HEK293T (cell line): ENCODE data around the gene CXCL16.

ENCODE experiments used
- L3MBTL2 ChIP-seq: fragments of 450-650 bp; conservative IDR thresholded peaks from 2 replicates; pipeline ENCODE4 v1.6.1; 2016; ENCODE audit warnings: mild to moderate bottlenecking
- LEF1 ChIP-seq: fragments of 450-650 bp; IDR thresholded peaks from 2 replicates; pipeline ENCODE4 v1.6.1; 2017; ENCODE audit warnings: mild to moderate bottlenecking, borderline replicate concordance
- SP1 ChIP-seq: fragments of 450-650 bp; IDR thresholded peaks from 2 replicates; pipeline ENCODE4 v1.6.1; 2017

DNA sequence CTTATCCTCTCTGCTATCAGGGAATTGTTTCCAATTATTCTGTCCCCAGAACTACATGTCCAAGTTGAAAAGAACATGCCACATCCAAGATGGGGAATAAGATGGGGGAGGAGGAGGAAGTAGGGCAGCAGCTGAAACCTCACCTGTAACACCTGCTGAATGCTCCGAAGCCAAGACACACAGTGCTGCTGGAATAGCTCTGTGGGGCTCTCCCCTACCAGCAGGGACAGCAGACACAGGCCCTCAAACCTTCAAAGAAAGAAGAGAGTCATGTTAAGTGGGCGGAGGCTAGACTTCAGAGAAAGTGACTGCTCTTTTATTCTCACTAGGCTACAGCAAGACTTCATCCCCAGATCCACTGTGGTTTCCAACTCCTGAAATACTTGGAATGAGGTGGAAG, 49.0 kb downstream of the CXCL16 start:
- TF ChIP-seq LEF1, result no peak
- no peak for TF ChIP-seq SP1
- no peak for TF ChIP-seq L3MBTL2
